Kidney tubule cell (primary cell): ENCODE data around the gene WNK1.

ENCODE experiments used
- DNase-seq: peaks from one replicate; pipeline ENCODE4 v3.0.0-alpha.2; 2018; ENCODE audit warnings: low spot score

WNK1 gene

DNA sequence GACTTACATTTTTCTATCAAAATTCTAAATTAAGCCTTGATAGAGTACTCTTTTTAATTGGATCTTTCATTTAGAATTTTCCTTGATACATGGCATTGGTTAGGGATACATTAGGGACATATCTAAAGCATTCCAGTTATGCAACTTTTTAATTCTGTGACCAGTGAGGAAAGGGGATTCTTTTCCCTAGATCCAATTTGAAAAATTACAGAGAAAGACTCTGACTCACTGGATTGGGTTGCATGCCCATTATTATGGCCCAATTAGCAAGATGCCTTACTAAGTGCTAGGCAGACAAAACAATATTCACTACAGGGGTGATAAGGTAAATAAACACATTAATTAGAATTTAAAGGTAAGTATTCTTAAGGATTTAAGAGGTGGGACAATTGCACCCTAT is 202.4 kb downstream of the WNK1 start:
- no peak for DNase-seq

DNA sequence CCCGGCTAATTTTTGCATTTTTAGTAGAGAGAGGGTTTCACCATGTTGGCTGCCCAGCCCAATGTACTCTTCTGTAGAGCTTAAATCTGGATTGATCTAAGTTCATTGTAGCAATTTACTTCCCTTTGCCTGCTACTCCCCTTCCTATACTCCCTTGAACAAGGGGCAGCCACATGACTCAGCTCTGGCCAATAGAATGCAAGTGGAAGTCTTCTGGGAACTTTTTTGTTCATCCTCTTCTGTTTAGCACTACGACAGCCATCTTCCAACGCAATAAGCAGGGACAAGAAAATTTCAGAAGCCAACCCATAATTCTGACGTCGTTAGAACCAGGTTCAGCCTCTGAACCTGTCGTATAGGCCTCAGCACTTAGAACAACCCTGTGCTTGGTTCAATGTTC is 203.6 kb downstream of the WNK1 start:
- no peak for DNase-seq

DNA sequence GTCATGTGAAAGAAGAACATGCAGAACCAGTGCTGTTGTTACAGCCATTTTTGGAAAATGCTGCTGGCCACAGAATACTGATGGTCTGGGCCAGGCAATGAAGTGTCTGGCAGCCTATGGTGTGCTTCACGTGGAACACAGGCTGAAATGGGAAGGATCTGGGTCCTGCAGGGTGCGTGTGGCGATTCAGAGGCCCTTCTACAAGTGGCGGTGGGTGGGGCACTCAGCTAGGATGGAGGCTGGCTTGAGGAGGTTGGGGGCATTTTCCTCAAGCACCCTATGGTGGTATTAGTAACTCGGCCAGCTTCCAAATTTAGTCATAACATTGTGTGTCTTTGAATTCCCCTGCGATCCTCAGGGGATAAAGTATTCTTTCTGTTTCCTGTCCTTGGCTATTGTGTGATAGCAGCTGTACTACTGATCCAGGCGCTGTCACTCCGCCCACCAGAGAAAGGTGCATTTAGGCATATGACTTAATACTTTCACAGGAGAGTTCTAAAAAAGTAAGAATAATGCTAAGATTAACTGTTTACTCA is 206.3 kb downstream of the WNK1 start:
- no peak for DNase-seq
